Measurements from ENCODE around the gene USP6NL.
A peak's percentile ranks its signal among the peaks of the same experiment; 100 is the strongest.
"Not testable (repeated sequence)": the region's sequence is repeated elsewhere in the genome, so short reads cannot be mapped to it uniquely, and the experiment has no call there.

The USP6NL gene

GRCh38 chr10:11441151-11441535 is 170.3 kb downstream of the USP6NL start:
- no peak for DNase-seq

GRCh38 chr10:11440250-11441150 is 170.9 kb downstream of the USP6NL start:
- DNase-seq: no peak

GRCh38 chr10:11439523-11440053 is 171.9 kb downstream of the USP6NL start:
- DNase-seq: no peak

- DNase-seq: no peak
Observed at GRCh38 chr10:11437391-11438142, 173.9 kb downstream of the USP6NL start.

- DNase-seq: not testable (repeated sequence)
Observed at GRCh38 chr10:11436445-11436844, 175.0 kb downstream of the USP6NL start.

GRCh38 chr10:11435581-11435981 is 175.9 kb downstream of the USP6NL start:
- no peak for DNase-seq

GRCh38 chr10:11434324-11434723 is 177.1 kb downstream of the USP6NL start:
- DNase-seq: no peak

- DNase-seq: no peak
Observed at GRCh38 chr10:11433657-11434056, 177.8 kb downstream of the USP6NL start.

- no peak for DNase-seq
Observed at GRCh38 chr10:11431216-11431555, 180.3 kb downstream of the USP6NL start.

- DNase-seq: no peak
Observed at GRCh38 chr10:11430421-11431215, 180.8 kb downstream of the USP6NL start.

- DNase-seq: no peak
Observed at GRCh38 chr10:11429439-11430052, 181.9 kb downstream of the USP6NL start.

- no peak for DNase-seq
Observed at GRCh38 chr10:11425676-11426075, 185.8 kb downstream of the USP6NL start.

GRCh38 chr10:11425296-11425610 is 186.2 kb downstream of the USP6NL start:
- no peak for DNase-seq

GRCh38 chr10:11424456-11425295 is 186.8 kb downstream of the USP6NL start:
- DNase-seq: peak; percentile 3

- DNase-seq: no peak
Observed at GRCh38 chr10:11416974-11417373, 194.5 kb downstream of the USP6NL start.

- DNase-seq: no peak
Observed at GRCh38 chr10:11415095-11415494, 196.4 kb downstream of the USP6NL start.

GRCh38 chr10:11414314-11415038 is 197.0 kb downstream of the USP6NL start:
- DNase-seq: no peak

- no peak for DNase-seq
Observed at GRCh38 chr10:11411926-11412545, 199.4 kb downstream of the USP6NL start.

GRCh38 chr10:11409357-11409756 is 202.1 kb downstream of the USP6NL start:
- no peak for DNase-seq

- DNase-seq: no peak
Observed at GRCh38 chr10:11407939-11408338, 203.5 kb downstream of the USP6NL start.

GRCh38 chr10:11406746-11407145 is 204.7 kb downstream of the USP6NL start:
- no peak for DNase-seq
